22Rv1 (cell line): ENCODE results near the gene ACOXL.

ENCODE experiments used
- H3K27ac ChIP-seq: fragments of 450-650 bp; 2 replicates; pipeline ENCODE4 v1.5.1; 2017
- CTCF ChIP-seq: fragments of 450-650 bp; IDR thresholded peaks from 2 replicates; pipeline ENCODE4 v1.5.1; 2017; ENCODE audit warnings: mild to moderate bottlenecking
- ZFX ChIP-seq: fragments of 450-650 bp; IDR thresholded peaks from 2 replicates; pipeline ENCODE4 v1.6.1; 2017; ENCODE audit warnings: antibody characterized with exemption, borderline replicate concordance

Gene ACOXL

GRCh38 chr2:110788976-110789375 is 56.6 kb downstream of the ACOXL start:
- no peak overlapping the region for H3K27ac ChIP-seq
- TF ChIP-seq CTCF (no peak), ZFX (no peak)

DNA sequence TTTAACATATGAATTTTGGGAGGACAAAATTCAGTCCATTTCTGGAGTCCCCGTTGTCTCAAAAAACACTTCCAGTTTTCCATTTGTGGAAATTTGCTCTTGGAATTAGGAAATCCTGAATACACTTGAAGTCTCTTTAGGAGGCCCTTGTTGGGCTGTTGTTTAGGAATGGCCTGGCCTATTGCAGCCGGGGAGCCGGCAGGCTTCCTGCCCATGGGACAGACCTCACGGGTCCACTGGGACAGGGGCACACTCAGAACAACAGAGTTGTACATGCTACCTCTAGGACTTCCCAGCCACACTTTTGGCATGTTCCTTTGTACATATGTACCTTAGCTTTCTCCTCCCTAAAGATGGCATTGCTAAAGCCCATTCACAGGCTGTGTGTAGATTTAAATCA is 57.3 kb downstream of the ACOXL start:
- H3K27ac ChIP-seq, result no peak overlapping the region
- TF ChIP-seq CTCF (no peak), ZFX (no peak)

GRCh38 chr2:110790907-110791306 is 58.5 kb downstream of the ACOXL start:
- no peak overlapping the region for H3K27ac ChIP-seq
- no peak for TF ChIP-seq CTCF
- TF ChIP-seq ZFX, result no peak

GRCh38 chr2:110791435-110791834 is 59.1 kb downstream of the ACOXL start:
- H3K27ac ChIP-seq, result no peak overlapping the region
- TF ChIP-seq CTCF, result no peak
- TF ChIP-seq ZFX, result no peak

GRCh38 chr2:110793034-110793433 is 60.7 kb downstream of the ACOXL start:
- no peak for TF ChIP-seq ZFX
- no peak for TF ChIP-seq CTCF
- no peak overlapping the region for H3K27ac ChIP-seq

DNA sequence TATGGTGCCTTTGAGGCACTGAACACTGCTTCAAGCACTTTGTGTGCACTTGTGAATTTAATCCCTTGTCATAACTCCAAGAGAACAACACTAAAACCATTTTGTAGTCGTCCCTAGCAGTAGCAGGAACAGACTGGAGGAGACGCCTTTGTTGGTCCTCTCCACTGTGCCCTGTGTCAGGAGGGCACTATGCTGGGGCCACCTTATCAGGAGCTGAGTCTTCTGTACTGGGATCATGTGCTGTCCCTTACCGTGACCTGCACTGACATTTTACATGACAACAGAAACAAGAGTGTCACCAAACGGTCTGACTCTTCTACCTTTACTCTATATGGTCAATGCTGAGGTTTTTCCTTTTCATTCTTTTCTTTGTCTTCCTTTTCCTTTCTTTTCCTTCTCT is 62.0 kb downstream of the ACOXL start:
- no peak overlapping the region for H3K27ac ChIP-seq
- no peak for TF ChIP-seq ZFX
- no peak for TF ChIP-seq CTCF

GRCh38 chr2:110794951-110795350 is 62.6 kb downstream of the ACOXL start:
- H3K27ac ChIP-seq, result no peak overlapping the region
- TF ChIP-seq CTCF (no peak), ZFX (no peak)
